GM20431 (cell line): ENCODE data around the gene LGR4.
"Not testable (repeated sequence)": the region's sequence is repeated elsewhere in the genome, so short reads cannot be mapped to it uniquely, and the experiment has no call there.

Source experiments
- in situ Hi-C: fragments of 300-500 bp; cut with MseI, MboI; formaldehyde crosslinking; loops from one replicate; pipeline ENCODE4 v1.15.0; 2020; ENCODE audit warnings: low sequenced_read_pairs; ENCODE audit not compliant: unreplicated experiment

LGR4 gene

DNA sequence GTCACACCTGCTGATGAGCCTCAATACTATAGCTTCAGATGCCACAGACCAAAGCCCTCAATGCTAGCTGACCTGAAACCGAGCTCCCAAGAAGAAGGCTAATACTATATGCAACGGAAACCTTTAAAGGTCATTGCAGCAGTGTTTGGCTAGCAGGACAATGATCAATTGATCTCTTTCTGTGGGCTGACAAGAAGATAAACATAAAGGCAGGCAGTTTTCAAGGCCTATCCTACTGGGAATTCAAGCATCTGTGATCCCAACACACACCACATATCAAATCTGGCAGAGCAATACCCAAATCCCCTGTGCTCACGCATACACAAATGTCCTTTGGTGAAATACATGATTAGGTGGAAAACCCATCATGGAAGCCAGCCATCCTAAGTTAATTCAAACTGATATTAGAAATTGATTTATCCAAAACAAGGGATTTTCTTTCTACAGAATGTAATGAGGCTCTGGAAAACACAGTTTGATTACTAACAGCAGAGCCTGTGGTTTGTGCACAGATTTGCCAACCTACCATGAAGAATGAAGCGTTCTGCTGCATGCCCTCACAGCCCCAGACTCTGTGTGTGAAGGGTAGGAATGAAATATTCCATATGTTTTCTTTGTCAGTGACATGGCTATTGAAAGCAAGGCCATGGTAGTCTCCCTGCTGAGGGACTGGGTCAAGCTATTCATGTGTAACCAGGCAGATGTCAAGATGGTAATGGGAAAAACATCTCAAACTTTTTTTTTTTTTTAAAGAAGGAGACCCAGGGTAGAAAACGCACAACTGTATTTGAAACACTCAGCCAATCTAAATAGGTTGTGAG, 12.2 kb downstream of the LGR4 start:
- in situ Hi-C loops: no loop called here

DNA sequence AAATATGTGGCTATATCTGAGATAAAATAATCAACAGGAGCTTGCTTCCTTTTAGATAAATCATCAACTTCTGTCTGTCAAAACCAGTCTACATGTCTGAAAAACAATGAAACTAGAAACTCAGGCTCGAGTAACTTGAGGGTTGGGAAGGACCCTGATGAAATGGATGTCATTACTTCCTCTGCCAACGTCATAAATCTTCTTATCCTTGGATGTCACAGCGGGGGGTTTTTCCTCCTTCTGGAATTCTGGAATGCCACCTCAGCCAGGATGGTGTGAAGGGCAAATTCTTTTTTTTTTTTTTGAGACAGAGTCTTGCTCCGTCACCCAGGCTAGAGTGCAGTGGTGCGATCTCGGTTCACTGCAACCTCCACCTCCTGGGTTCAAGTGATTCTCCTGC, 13.4 kb downstream of the LGR4 start:
- in situ Hi-C loops: no loop called here

DNA sequence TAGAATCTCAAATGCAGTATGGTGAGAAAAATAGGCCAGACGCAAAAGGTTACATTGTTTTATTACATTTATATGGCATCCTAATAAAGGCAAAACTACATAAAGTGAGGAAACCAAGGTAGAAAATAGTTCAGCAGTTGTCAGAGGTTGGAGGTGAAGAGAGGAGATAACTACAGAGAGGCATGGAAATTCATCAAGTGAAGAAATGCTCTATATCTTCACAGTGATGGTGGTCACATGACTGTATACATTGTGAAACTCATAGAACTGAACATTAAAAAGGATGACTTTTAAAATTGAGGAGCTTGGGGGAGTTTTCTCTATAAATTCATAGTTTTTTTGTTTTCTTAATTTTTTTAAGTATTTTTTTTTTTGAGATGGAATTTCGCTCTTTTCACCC, 14.4 kb downstream of the LGR4 start:
- in situ Hi-C loops: no loop called here

DNA sequence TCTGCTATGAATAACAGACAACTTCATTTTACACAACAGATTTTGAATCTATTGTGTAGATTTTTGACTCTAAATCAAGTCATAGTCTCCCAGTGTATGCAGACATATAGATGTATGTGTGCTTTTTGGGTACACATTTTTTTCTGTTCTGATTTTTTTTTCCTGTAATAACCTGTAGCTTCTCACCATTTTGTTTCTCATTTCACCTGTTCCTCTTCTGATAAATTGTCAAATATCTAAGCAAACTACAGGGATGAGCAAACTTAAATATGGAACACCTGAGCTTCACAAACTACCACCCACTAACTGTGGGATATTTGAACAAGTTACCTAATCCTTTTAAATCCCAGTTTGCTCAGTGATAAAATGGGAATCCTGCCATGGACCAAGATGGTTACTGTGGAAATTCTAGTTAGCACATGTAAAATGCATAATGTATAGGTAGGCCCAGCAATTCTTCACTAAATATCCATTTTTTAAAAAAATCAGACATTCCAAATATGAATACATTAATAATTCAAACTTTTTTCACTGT, 15.7 kb downstream of the LGR4 start:
- in situ Hi-C loops: no loop called here

DNA sequence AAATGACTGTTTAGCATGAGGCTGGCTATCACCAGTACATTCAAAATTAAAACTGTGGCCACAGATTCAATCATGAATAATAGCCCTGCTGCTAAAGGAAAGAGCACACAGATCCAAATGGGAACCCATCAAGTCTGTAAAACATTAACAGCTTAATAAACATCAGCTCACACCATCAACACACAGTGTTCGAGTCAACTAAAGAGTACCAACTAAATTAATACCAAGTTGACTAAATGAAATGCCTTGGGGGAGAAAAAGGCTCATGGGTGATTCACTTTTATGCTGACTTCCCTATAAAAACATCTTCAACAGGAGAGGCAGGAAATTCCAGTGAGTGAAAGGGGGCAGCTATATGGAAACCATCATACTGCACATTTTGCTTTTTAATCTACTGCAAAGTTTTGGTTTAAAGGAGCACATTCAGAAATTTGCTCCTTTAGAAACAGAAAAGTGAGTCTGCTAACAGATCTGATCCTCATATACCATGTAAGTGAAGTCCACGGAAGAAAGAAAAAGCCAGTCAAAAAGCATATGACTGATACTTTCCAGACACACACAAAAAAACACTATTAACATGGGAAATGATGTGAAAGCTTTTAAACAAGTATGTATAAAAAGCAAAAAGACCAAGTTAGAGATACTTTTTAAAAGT, 16.3 kb downstream of the LGR4 start:
- in situ Hi-C loops: no loop called here

DNA sequence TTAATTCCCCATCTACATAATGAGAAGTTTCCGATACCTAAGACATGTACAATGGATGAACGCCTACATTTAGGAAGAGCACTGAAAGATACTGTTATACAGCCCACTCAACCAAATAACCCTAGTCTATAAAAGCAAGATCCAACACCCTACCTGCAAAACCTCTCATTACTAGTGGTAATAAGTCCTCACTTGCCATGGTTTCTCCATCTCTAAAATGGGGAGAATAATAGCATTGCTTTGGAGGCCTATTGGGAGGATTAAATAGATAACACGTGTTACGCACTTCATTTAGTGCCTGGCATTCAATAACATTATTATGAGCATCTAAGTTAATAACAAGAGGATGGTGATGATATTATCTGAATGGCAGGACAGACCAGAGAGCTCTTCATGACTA, 16.9 kb downstream of the LGR4 start:
- in situ Hi-C loops: no loop called here

DNA sequence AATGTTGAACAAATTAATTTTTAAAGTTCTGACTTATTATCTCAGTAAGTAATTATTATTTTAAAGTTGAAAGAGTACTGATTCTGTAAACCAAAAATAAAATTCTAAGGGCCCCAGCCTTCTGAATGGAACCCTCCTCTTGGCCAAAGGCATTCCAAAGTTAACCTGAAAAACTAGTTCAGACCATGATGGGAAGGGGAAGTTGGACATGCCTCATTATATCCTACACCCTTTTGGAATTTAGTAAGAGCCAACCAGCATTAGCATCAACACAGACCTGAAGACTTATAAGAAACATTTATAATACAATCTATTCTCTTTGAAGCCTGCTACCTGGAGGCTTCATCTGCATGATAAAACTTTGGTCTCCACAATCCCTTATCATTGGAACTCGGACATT, 18.9 kb downstream of the LGR4 start:
- in situ Hi-C loops: no loop called here

DNA sequence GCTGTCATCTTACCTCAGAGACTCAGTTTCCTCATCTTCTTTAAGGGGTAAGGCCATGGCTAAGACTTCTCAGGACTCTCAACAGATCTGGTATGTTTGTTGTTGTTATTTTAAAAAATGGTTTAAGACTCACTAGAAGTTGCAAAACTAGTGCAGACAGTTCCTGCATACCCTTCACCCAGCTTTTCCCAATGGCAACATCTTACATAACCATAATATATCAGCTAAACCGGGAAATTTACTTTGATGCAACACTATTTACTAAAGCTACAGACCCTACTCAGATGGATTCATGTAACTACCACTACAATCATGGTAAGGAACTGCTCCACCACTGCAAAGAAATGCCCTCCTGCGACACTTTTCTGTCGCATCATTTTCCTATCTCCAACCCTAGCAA, 20.4 kb downstream of the LGR4 start:
- in situ Hi-C loops: no loop called here

DNA sequence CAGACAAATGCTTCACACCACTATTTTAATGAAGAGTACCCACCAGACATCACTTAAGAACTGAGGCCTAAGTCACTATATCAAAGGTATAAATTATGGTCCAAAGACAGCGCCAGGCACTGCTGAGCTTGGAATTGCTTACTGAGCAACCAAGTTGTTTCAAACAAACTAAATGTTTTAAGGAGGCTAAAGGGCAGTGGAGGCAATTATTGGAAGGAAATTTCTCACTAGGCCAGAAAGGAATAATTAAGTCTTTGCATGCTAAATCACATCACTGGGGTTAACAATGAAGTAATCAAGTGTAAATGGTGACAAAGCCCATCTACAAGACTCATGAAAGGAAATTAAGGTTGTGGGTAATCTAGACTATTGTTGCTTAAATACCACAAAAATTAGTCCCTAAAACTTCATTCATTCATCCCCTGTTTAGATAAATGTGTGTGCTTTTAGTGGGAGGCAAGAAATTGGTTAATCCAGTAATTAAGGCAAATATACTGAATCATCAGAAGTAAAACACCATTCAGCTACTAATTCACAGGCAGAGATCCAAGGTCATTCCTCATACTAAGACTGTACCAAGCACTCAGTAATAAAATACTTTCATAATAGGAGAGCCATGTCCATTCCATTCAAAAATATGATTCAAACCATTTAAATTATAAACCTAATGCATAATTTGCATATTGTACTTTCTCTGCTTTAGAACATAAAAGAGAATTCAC, 21.2 kb downstream of the LGR4 start:
- in situ Hi-C loops: no loop called here

DNA sequence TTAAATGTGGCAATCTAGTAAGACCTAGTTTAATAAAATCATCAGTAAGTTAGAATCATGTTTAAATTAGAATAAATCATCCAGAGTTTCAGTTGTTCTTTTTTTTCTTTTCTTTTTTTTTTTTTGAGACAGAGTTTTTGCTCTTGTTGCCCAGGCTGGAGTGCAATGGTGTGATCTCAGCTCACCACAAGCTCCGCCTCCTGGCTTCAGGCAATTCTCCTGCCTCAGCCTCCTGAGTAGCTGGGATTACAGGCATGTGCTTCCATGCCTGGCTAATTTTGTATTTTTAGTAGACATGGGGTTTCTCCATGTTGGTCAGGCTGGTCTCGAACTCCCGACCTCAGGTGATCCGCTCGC, 24.4 kb downstream of the LGR4 start:
- in situ Hi-C loops: not testable (repeated sequence)

DNA sequence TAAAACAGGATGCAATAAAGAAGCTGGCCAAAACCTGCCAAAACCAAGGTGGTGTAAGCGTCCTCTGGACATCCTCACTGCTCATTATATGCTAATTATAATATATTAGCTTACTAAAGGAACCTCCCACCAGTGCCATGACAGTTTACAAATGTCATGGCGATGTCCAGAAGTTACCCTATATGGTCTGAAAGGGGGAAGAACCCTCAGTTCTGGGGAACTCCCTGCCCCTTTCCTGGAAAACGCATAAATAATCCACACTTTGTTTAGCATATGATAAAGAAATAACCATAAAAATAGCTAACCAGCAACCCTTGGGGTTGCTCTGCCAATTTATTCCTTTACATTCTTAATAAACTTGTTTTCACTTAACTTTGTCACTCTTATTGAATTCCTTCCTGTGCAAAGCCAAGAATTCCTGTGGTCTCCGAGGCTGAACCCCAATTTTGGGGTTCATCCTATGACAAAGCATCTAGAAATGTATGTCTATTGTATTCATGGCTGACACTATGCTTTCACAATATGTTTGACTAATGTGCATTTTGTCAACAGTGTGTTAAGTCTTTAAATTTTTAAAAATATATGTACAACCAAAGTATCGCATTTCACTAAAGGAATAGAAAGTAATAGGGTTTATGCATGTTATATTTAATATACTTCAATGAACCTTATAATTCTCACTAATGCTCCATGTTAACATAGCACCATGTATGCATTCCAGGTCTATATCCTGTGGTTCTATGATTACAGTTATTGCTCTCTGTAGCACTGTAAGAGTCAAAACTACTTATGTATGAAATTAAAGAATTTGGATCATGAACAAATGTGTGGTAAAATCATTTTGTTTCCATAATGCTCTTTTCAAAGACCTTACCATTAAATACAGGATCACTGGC, 25.1 kb downstream of the LGR4 start:
- in situ Hi-C loops: no loop called here

DNA sequence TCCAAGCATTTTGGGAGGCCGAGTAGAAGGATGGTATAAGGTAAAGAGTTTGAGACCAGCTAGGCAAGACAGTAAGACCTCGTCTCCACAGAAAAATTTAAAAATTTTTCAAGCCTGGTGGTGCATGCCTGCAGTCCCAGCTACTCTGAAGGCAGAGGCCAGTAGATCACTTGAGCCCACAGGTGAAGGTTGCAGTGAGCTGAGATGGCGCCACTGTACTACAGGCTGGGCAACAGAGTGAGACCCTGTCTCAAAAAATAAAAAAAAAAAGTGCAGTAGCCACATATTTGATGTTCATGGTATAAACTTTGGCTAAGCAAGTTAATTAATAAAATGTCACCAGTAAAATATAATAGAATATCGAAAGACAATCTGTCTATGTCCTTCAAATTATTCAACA, 27.0 kb downstream of the LGR4 start:
- in situ Hi-C loops: no loop called here

DNA sequence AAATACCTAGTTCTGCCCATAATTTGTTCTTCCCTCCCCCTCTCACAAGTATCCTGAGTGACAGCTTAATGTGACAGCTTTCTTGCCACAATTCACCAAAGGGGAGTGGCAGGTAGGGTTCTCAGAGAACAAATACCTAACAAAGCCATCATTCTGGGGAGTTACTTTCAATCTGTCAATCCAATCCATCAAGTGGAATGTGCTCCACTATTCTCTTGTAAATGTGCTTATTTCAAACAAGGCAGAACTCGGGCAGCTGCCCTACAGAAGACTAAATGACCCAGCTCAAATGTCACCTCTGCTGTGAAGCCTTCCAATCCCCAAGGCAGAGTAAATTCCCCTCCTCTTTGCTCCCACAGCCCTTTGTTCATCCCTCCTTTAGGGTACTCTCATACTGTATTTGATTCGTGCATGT, 27.8 kb downstream of the LGR4 start:
- in situ Hi-C loops: no loop called here

DNA sequence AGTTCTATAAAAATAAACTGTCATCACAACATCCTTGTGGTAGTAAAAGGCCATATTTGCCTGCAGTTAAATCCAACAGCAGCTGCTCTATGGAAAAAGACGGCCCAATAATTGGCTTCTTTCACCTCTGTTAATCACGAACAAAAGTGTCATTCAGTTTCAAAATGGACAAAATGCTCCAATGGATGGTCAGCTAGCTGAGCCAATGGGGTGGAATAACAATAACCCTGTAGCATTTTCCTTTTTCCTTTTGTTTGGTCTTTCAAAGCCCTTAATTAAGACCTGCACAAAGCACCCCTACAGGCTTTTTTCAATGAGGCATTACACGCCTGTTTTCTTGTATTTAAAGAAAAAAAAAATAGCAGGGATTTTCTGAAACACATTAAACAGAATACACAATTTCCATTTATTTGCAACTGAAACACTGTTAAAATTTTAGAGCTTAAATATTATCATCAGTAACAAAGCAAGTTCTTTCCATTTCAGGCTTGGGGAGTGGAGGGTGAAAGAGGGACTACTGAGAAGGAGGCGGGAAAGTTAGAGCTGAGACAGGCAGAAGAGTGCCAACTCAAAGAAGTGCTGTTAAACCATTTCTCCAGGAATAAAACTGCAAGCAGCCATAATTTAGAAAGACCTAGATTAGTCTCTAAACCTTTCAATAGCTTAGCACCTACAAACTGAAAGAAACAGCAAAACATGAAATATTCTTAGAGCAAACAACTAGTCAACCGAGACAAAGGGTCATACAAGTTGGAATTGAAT, 28.7 kb downstream of the LGR4 start:
- in situ Hi-C loops: no loop called here

DNA sequence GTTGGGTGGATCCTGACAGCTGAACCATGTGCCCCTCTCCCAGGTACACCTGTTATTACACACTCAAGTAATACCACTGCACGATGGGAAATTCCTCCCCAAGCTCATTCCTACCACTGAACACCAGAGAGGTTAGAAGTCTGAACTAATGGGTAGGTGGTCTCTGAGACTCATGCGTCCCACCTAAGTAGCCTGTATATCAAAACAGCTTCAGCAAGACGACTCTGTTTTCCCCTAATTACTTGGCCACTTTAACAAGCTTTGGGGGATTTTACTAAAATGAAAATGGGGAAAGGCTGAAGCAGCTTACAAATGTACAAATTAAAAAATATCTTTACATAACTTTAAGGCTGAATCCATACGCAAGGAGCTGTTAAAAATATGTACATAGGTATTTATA, 29.4 kb downstream of the LGR4 start:
- in situ Hi-C loops: no loop called here

DNA sequence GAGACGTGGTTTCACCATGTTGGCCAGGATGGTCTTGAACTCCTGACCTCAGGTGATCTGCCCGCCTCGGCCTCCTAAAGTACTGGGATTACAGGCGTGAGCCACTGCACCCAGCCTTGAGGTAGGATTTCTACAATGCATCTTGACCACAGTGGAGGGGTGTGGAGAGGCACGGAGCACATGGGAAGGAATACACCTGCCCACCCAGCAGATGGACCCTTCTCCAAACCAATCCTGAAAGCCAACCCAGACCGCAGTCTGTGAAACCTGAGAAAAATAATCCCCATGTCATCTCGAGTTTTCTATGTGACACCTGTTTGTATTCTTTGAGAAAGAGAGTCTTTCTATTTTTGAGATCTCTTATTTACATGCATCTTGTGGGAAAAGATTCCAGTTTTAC, 32.5 kb downstream of the LGR4 start:
- in situ Hi-C loops: no loop called here

DNA sequence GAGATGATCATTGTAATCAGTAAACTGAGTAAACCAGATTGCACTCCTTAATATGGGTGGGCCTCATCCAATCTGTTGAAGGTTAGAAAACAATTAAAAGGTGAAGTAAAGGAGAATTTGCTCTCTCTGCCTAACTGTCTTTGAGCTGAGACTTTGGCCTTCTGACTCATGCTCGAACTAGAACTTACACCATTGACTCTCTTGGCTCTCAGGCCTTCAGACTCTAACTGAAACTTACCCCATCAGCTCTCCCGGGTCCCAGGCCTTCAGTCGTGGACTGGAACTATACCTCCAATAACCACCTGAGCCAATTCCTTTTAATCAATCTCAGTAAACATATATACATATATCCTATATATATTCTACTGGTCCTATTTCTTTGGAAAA, 34.0 kb downstream of the LGR4 start:
- in situ Hi-C loops: no loop called here

DNA sequence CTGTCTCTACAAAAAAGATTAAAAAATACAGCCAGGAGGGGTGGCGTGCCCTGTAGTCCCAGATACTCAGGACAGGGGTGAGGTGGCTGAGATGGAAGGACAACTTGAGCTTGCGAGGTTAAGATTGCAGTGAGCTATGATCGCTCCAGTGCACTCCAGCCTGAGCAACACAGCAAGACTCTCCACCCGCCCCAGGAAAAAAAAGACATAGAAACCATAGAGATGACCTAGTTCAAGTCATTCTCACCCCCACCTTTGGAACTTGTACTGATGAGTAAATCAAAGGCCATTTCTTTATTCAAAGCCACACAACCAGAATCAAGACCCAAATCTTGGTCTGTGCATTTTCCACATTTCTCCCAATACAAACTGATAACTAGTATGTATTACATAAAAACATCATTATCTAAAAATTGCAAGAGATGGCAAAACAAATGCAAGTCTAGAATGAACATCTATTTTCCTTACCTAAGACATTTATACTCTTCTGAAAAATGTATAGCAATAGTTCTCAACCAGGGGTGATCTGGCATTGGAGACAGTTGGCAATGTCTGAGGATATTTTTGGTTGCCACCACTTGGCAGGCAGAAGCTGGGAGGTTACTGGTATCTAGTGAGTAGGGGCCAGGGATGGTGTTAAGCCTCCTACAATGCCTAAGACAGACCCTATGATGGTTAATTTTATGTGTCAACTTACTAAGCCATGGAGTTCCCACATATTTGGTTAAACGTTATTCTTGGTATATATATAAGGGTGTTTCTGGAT, 34.6 kb downstream of the LGR4 start:
- in situ Hi-C loops: no loop called here

DNA sequence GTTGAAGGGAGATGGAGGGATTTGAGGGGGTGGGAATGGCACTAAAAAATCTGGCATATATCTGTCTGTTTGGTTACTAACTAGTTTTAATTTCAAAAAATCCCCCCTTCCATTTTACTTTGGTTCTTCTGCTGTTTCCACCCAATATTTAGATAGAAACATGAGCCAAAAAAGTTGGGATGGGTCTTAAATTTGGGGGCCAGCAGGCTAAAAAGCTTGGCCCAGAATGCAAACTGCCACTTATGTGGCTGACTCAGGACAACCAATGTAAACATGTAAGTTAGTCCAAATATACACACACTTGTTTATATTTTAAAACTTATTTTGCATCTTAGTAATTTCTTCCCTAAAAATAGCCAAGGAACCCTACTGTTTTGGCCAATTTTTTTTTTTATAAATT, 35.7 kb downstream of the LGR4 start:
- in situ Hi-C loops: no loop called here
